ENCODE measurements around the gene DNPH1. TPM values are rescaled to one million over a fixed set of nuclear protein-coding genes. Genes with fewer than 3 reads are reported as not detected.

The DNPH1 gene
- total RNA-seq, 1 donor from 2014 or later, result 22.8 TPM

- H3K9me3 Mint-ChIP-seq (ENCODE audit: low read depth), result no peaks in the 10 kb centered on the region
- peaks cover 15% of the 10 kb centered on the region for H3K27me3 Mint-ChIP-seq (ENCODE audit: low read depth)
- TF ChIP-seq, protein P1, sequence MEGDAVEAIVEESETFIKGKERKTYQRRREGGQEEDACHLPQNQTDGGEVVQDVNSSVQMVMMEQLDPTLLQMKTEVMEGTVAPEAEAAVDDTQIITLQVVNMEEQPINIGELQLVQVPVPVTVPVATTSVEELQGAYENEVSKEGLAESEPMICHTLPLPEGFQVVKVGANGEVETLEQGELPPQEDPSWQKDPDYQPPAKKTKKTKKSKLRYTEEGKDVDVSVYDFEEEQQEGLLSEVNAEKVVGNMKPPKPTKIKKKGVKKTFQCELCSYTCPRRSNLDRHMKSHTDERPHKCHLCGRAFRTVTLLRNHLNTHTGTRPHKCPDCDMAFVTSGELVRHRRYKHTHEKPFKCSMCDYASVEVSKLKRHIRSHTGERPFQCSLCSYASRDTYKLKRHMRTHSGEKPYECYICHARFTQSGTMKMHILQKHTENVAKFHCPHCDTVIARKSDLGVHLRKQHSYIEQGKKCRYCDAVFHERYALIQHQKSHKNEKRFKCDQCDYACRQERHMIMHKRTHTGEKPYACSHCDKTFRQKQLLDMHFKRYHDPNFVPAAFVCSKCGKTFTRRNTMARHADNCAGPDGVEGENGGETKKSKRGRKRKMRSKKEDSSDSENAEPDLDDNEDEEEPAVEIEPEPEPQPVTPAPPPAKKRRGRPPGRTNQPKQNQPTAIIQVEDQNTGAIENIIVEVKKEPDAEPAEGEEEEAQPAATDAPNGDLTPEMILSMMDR (IDR thresholded peaks at IDR 0.05), result no peak
- H3K36me3 Mint-ChIP-seq (ENCODE audit: low read depth), result no peaks in the 10 kb centered on the region
- H3K27ac Mint-ChIP-seq (ENCODE audit: unreplicated experiment), result no peak overlapping the region
- peaks cover 12% of the 10 kb centered on the region for H3K4me1 Mint-ChIP-seq (ENCODE audit: low read depth)
- no peak overlapping the region for H3K4me3 Mint-ChIP-seq (ENCODE audit: unreplicated experiment)
- no peak for DNase-seq (ENCODE audit: low spot score)
These were observed 26.2 kb upstream of the DNPH1 start for GRCh38 chr6:43255408-43256054.

DNA sequence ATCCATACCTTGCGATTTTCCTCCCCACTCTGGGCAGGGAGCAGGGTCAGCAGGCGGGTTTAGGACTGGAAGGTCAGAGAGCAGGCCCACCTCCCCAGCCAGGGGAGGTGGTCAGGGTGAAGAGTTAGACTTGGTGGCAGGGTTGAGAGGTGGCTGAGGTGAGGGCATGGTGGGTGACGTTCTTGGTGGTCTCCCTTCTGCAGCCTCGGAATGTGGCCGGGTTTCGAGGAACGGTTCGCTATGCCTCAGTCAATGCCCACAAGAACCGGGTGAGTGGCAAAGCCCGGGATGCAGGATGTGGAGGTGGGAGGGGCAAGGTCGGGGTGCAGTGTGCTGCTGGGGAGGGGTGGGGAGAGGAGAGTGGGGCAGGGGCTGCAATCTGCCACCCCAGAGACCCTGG, 25.6 kb upstream of the DNPH1 start:
- Mint-ChIP-seq H3K9me3 (ENCODE audit: low read depth) (no peaks in the 10 kb centered on the region), H3K27ac (ENCODE audit: unreplicated experiment) (no peak overlapping the region), H3K36me3 (ENCODE audit: low read depth) (no peaks in the 10 kb centered on the region), H3K27me3 (ENCODE audit: low read depth) (peaks cover 15% of the 10 kb centered on the region), H3K4me3 (ENCODE audit: unreplicated experiment) (no peak overlapping the region), H3K4me1 (ENCODE audit: low read depth) (peaks cover 12% of the 10 kb centered on the region)
- TF ChIP-seq, protein P1 (IDR thresholded peaks at IDR 0.05), result no peak
- DNase-seq (ENCODE audit: low spot score), result peak; percentile 65

GRCh38 chr6:43254138-43254817, 25.0 kb upstream of the DNPH1 start:
- no peaks in the 10 kb centered on the region for H3K9me3 Mint-ChIP-seq (ENCODE audit: low read depth)
- peaks cover 15% of the 10 kb centered on the region for H3K27me3 Mint-ChIP-seq (ENCODE audit: low read depth)
- peak; percentile 79 for DNase-seq (ENCODE audit: low spot score)
- H3K36me3 Mint-ChIP-seq (ENCODE audit: low read depth), result no peaks in the 10 kb centered on the region
- no peak overlapping the region for H3K27ac Mint-ChIP-seq (ENCODE audit: unreplicated experiment)
- TF ChIP-seq, protein P1 (IDR thresholded peaks at IDR 0.05), result no peak
- no peak overlapping the region for H3K4me3 Mint-ChIP-seq (ENCODE audit: unreplicated experiment)
- peaks cover 12% of the 10 kb centered on the region for H3K4me1 Mint-ChIP-seq (ENCODE audit: low read depth)

DNA sequence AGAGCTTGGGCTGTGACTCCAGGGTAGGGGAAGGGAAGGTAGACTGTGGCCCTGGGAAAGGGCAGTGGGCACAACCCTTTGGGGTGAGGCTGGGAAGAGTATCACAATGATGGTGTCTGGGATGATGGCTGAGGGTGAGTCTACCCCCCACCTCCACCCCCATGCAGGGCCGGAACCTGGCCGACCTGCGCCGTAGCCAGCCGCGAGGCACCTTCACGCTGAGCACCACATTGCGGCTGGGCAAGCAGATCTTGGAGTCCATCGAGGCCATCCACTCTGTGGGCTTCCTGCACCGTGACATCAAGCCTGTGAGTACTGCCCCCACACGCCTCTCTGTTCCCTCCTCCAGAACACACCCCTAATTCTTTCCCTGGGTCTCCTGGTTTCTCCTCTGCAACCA, 24.1 kb upstream of the DNPH1 start:
- TF ChIP-seq, protein P1 (IDR thresholded peaks at IDR 0.05), result no peak
- Mint-ChIP-seq H3K9me3 (ENCODE audit: low read depth) (no peaks in the 10 kb centered on the region), H3K36me3 (ENCODE audit: low read depth) (no peaks in the 10 kb centered on the region), H3K4me1 (ENCODE audit: low read depth) (peaks cover 12% of the 10 kb centered on the region), H3K27ac (ENCODE audit: unreplicated experiment) (no peak overlapping the region), H3K27me3 (ENCODE audit: low read depth) (peaks cover 17% of the 10 kb centered on the region), H3K4me3 (ENCODE audit: unreplicated experiment) (no peak overlapping the region)
- peak; percentile 56 for DNase-seq (ENCODE audit: low spot score)

- no peak overlapping the region for H3K27ac Mint-ChIP-seq (ENCODE audit: unreplicated experiment)
- TF ChIP-seq, protein P1 (IDR thresholded peaks at IDR 0.05), result no peak
- H3K36me3 Mint-ChIP-seq (ENCODE audit: low read depth), result no peaks in the 10 kb centered on the region
- H3K4me3 Mint-ChIP-seq (ENCODE audit: unreplicated experiment), result no peak overlapping the region
- H3K9me3 Mint-ChIP-seq (ENCODE audit: low read depth), result no peaks in the 10 kb centered on the region
- H3K4me1 Mint-ChIP-seq (ENCODE audit: low read depth), result peaks cover 23% of the 10 kb centered on the region
- peak; percentile 68 for DNase-seq (ENCODE audit: low spot score)
- peaks cover 17% of the 10 kb centered on the region for H3K27me3 Mint-ChIP-seq (ENCODE audit: low read depth)
These were observed 21.7 kb upstream of the DNPH1 start for GRCh38 chr6:43250992-43251373.
